Measurements from ENCODE around the gene CCDC85C.

The CCDC85C gene

DNA sequence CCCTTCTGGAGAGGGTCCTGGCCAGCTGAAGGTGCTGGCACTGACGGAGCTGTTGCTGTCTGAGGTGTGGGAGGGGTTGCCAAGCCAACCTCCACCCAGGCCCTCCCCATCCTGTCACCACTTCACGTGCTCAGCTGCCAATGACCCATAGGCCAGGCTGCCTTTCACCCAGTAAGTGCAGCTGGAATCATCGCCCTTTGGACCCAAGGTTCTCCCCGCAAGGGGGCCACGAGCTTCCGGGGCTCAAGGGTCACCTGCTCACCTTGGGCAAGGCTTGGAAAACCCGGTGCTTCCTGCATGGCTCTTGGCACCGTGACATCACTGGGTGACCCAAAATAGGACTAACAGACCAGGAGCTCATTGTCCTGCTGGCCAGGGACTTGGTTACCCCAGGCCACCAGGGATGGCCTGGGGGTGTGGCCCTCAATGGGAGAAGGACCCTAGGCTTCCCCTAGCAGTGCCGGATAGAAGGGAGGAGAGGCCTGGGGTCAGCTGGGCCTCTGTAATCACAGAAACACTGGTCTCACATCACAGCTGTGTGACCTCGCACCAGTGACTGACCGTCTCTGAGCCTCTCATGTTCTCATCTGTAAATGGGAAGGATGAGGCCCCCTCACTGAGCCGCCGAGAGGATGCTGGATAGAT is 51.3 kb downstream of the CCDC85C start:
- DNase-seq: no peak

DNA sequence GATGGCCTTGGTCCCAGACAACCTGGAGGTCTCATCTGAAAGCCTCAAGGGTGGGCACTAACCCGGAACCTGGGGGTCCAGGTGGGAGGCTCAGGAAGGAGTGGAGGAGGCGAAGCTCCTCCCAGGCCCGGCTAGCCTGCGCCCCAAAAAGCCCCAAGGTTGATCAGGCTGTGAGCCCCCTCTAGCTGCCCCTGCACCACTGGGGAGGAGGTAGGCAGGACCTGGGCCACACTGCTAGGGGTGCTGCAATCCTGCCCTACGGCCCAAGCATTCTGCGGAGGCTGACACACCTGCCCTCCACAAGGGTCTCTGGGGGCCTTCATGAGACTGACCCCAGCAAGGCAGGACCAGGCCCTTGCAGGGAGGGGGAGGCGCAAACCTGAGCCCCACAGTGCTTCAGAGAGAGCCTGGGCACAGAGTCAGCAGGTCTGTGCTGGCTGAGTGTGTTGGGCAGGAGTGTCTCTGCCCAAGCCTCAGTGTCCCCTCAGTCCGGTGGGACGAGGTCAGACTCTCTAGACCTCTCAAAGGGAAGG is 51.9 kb downstream of the CCDC85C start:
- DNase-seq: no peak

DNA sequence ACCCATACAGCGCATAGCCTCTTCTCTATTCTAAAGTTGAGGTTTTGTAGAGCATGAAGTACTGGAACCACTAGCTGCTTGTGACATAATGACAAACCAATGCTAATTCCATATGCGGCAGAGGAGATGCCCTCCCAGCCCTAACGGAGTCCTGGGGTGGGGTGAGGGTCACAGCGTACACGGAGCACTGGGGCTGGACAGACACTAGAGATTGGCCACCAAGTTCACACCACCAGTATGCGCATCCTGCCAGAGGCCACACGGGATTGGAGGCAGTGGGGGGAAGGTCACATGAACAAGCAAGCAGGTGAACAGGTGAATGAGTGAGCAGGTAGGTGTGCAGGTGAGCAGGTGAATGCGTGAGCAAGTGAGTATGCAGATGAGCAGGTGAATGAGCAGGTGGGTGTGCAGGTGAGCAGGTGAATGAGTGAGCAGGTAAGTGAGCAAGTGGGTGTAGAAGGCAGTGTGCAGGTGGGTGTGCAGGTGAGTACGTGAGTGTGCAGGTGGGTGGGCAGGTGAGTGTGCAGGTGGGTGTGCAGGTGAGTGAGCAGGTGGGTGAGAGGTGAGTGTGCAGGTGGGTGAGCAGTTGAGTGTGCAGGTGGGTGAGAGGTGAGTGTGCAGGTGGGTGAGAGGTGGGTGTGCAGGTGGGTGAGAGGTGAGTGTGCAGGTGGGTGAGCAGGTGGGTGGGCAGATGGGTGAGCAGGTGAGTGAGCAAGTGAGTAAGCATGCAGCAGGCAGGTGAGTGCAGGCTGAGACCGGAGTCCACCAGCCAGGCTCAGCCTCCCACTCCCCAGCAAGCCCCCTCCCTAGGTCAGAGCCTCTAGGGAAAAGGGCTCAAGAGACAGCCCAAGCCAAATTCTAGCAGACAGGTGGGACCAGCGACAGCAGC is 52.7 kb downstream of the CCDC85C start:
- DNase-seq: no peak

GRCh38 chr14:99550387-99550992 is 53.5 kb downstream of the CCDC85C start:
- DNase-seq: no peak

- DNase-seq: no peak
These were observed 54.3 kb downstream of the CCDC85C start for GRCh38 chr14:99549684-99550083.

- no peak for DNase-seq
These were observed 55.0 kb downstream of the CCDC85C start for GRCh38 chr14:99548871-99549515.

DNA sequence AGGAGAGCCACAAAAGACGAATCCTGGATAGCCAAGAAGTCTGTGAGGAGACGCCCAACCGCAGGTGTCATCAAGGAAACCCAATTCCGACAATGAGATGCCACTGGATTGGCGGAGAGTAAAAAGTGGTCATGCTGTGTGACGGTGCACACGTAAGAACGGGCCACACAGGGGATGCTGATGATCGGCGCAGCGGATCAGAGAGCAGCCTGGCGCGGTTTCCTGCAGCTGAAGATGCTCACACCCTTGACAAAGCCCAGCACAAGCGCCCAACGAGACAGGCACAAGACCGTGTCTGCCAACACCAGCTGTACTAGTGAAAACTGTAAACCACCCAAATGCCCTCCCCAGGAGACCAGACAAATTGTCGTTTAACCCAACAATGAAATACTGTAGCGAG is 55.8 kb downstream of the CCDC85C start:
- DNase-seq: no peak

DNA sequence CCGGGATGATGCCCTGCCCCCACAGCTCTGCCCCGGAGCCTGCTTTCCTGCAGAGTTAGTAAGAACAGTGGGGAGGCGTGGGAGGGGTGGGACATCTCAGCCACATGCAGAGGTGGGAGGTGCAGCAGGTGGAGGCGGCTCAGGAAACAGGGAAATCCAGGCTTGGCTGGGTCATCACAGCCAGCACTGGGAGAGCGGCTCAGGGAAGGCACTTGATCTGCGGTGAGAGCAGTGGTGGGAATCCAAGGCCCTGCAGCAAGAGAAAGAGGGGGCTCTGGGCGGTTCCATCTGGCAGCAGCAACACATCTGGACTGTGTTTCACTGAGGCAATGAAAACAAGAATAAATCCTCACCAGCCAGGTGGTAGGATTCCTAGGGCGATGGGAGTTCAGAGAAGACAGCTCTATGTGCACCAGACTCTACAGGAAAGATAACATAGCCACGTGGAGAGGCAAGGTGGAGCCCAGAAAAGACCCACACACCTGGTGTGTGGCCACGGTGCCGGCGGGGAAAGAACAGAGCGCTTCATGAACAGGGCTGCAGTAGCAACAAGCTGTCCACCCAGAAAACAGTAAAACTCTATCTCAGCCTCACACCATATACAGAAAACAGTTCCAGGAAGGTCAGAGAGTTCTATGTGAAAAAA is 57.6 kb downstream of the CCDC85C start:
- no peak for DNase-seq

- DNase-seq: no peak
These were observed 58.4 kb downstream of the CCDC85C start for GRCh38 chr14:99545586-99545985.

GRCh38 chr14:99544991-99545390 is 59.0 kb downstream of the CCDC85C start:
- DNase-seq: no peak

DNA sequence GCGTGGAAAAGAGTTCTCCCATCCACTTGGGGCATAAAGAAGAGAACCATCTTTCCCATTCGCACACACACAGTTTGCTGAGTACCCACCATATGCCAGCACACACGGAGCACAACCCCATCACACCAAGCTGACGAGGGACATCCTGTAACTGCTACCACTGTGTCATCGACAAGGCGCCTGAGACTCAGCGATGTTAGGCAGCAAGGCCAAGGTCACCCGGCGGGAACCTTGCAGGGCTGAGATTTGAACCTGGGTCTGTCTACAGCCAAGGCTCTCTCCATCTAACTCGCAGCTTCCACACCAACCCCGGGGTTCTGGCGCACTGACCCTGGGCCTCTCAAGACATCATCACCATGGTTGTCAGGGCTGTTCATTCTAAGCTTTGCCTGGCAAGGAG is 60.0 kb downstream of the CCDC85C start:
- no peak for DNase-seq

- no peak for DNase-seq
These were observed 60.6 kb downstream of the CCDC85C start for GRCh38 chr14:99543370-99543769.

GRCh38 chr14:99542566-99542965 is 61.4 kb downstream of the CCDC85C start:
- no peak for DNase-seq

- DNase-seq: no peak
These were observed 62.1 kb downstream of the CCDC85C start for GRCh38 chr14:99541677-99542470.

DNA sequence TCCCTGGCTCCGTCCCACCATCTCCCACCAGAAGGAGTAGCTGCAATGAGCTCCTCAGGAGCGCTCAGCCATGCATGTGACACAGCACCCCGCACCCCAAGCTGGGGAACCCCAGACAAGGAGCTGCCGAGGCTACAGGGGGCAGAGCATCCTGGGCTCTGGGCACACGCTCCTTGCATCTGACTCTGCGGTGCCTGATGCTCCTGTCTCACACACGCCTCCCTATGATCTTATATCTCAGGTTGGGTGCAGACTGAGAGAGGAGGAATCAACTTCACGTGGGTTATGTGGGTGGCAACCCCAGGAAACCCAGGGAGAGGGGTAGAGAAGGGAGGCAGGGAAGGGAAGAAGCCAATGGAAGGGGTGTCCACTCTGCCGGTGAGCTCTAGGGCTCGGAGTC is 62.8 kb downstream of the CCDC85C start:
- DNase-seq: no peak

DNA sequence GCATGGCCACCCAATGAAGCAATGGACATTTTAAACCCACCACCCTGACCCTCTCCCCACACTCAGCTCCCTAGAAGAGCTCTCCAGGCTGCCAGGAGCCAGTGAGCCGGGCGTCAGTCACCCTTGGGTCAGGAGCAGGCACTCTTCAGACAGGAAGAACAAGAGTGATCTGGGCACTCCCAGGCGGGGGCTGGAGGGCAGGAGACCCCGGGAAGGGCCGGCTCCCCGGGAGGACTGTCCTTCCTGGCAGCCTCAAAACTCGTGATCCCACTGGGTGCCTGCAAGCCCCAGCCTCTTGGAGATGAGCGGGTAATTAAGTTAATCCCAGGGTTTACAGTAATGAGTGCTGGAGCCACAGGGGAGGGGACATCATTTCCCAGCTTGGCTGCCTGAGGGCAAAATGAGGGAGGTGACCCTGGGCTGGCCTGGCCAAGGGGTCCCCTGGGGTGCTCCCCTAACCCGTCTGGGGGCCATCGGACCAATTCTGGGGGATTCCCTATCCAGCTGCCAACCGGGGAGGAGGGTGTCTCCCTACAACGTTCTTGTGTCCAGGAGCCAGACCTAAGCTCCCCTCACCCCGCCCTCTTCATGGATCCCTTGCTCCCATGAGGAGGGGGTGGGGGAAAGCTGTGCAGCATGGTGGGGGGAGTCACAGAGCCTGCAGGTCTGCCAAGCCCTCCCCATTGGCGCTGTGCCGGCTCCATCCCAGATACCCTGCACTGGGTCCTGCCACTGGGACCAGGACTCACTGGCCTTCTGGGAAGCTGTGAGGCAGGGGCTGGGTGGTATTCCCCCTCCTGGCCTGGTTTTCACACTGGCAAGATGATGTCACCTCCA is 63.6 kb downstream of the CCDC85C start:
- DNase-seq: no peak

DNA sequence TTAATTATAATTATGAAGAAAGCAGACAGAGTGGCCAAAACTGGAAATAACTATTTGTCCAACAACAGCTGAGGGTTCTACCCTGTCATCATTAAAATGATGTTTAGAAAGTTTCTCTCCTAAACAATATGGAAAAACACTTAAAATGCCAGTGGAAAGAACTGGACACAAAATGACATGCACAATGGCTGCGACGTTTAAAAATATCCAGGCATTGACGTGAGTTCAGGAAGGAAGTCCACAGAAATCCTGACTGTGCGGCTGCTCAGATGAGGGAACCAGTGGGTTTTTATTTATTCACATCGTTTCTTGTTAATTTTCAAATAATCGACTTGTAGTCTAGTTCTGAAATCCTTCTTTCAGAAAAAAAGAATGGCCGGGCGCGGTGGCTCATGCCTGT is 64.5 kb downstream of the CCDC85C start:
- DNase-seq: no peak

GRCh38 chr14:99538733-99539132 is 65.3 kb downstream of the CCDC85C start:
- no peak for DNase-seq

DNA sequence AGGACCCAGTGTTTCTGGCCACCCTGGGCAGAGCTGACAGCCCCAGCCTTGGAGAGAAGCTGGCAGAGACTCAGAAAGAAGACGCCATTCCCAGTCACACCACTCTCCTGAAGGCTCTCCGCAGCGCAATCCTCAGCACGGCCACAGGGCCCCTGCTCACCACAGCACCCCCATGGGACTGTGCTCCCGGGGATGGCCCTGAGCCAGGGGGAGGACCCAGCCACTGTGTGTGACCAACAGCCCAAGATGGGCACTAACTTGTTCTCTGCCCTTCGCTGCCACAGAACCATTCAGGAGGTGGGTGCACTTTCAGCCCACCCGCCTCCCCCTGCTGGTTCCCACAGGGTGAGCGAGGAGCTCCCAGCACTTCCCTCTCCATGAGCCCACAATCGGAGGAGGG is 65.7 kb downstream of the CCDC85C start:
- DNase-seq: no peak

DNA sequence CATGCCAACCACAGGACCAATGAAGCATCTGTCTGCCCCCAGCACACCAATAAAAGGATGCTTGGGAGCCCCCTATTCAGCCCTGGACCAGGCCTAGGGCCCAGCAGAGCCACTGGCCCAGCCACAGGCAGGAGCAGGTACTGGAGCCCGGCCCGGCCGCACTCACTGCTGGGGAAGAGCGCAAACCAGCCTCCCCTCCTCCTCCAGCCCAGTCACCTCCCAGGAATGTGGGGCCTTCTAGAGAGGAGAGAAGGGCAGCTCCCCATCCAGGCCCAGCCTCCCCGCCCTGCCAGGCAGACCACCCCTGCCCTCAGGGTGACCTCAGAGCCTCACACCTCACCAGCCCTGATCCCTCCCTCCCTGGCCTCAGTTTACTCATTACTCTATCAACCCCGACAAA is 66.6 kb downstream of the CCDC85C start:
- no peak for DNase-seq

All from NCI-H1048 (cell line).